GM12878 (cell line): ENCODE measurements around the gene TLCD3B. TPM values are rescaled to one million over a fixed set of nuclear protein-coding genes. Genes with fewer than 3 reads are reported as not detected.

ENCODE experiments used
- ATAC-seq: fragments of 200-7000 bp; cut with Tn5 transposase; 3 replicates; pipeline ENCODE4 v1.9.1; 2020; ENCODE audit warnings: mild to moderate bottlenecking, moderate library complexity
- BruUV-seq: library from RNA; stranded (reverse); fragments of 400-500 nt; replicated peaks from 2 replicates; lab custom pipeline; 2021; lab: Mats Ljungman, UMichigan
- CTCF ChIA-PET: fragments of 300-600 bp; sonication (Branson Sonifier 250); formaldehyde crosslinking; extraction: SDS; loops from one replicate; lab custom pipeline; 2021; ENCODE audit warnings: inconsistent platforms; lab: Yijun Ruan, JAX
- POLR2A ChIA-PET: fragments of 350-600 bp; formaldehyde crosslinking; extraction: SDS; loops from one replicate; lab custom pipeline; 2021; ENCODE audit warnings: inconsistent platforms; lab: Charles Lee
- RAD21 ChIA-PET: fragments of 300-600 bp; sonication (Branson Sonifier 250); formaldehyde crosslinking; loops from one replicate; lab custom pipeline; 2023; ENCODE audit warnings: antibody characterized with exemption; ENCODE audit not compliant: unreplicated experiment; lab: Charles Lee
- SMC1A ChIA-PET: fragments of 300-600 bp; sonication (Branson Sonifier 250); formaldehyde crosslinking; loops from one replicate; lab custom pipeline; 2023; ENCODE audit not compliant: unreplicated experiment, uncharacterized antibody; lab: Charles Lee
- DNase-seq: peaks from one replicate; pipeline ENCODE4 v3.0.0-alpha.2; 2011; ENCODE audit warnings: low read depth, low spot score
- FAIRE-seq: peaks from 3 replicates; lab custom pipeline; 2011; peaks lifted over from hg19 to GRCh38; lab: Jason Lieb, UNC
- H2AFZ ChIP-seq: 2 replicates; pipeline ENCODE4 v1.6.0; 2011; ENCODE audit warnings: low read depth, low read length, control low read depth; ENCODE audit not compliant: control insufficient read depth
- H3K27ac ChIP-seq: 2 replicates; pipeline ENCODE4 v1.5.1; 2011; ENCODE audit warnings: control low read depth; ENCODE audit not compliant: control insufficient read depth, insufficient read depth
- H3K27me3 ChIP-seq, 2 experiments: replicated peaks in 1 of 2; 2 replicates each; pipeline versions ENCODE4 v1.6.0 to v1.6.1; 2011; ENCODE audit warnings: low read length in 1 of 2; ENCODE audit not compliant: control insufficient read depth in 2 of 2, insufficient read depth in 2 of 2
- H3K36me3 ChIP-seq, 2 experiments: 2 replicates each; pipeline ENCODE4 v1.5.1; 2011; ENCODE audit warnings: low read length in 1 of 2; ENCODE audit not compliant: control insufficient read depth in 2 of 2, insufficient read depth in 2 of 2
- H3K4me1 ChIP-seq: 2 replicates; pipeline ENCODE4 v1.6.1; 2011; ENCODE audit warnings: mild to moderate bottlenecking, low read length, moderate library complexity, mixed read lengths; ENCODE audit not compliant: control insufficient read depth, insufficient read depth
- H3K4me2 ChIP-seq: 2 replicates; pipeline ENCODE4 v1.6.0; 2011; ENCODE audit warnings: control low read depth; ENCODE audit not compliant: control insufficient read depth, insufficient read depth
- H3K4me3 ChIP-seq: fragments of 200-600 bp; sonication (generic); 2 replicates; pipeline ENCODE4 v1.5.1; 2016
- H3K79me2 ChIP-seq: 2 replicates; pipeline ENCODE4 v1.6.0; 2011; ENCODE audit warnings: low read length; ENCODE audit not compliant: control insufficient read depth, insufficient read depth
- H3K9ac ChIP-seq: 2 replicates; pipeline ENCODE4 v1.8.0; 2011; ENCODE audit warnings: low read length, control low read depth, mixed read lengths; ENCODE audit not compliant: control insufficient read depth, insufficient read depth
- H3K9me3 ChIP-seq: replicated peaks from 3 replicates; pipeline ENCODE4 v1.5.1; 2011; ENCODE audit warnings: mild to moderate bottlenecking, low read length; ENCODE audit not compliant: control insufficient read depth, insufficient read depth
- H4K20me1 ChIP-seq: 2 replicates; pipeline ENCODE4 v1.6.0; 2011; ENCODE audit not compliant: control insufficient read depth, insufficient read depth
- E2F4 ChIP-seq: IDR thresholded peaks from 2 replicates; pipeline ENCODE4 v1.6.1; 2012; ENCODE audit warnings: low read depth, low read length, improper control_type of control experiment
- SMC3 ChIP-seq: IDR thresholded peaks from 2 replicates; pipeline ENCODE4 v1.6.1; 2011; ENCODE audit warnings: low read length, improper control_type of control experiment, borderline replicate concordance
- WGBS: methylation state at CpG from one replicate; pipeline ENCODE4 v1.1.6; 2016; ENCODE audit warnings: low lambda C conversion rate; ENCODE audit not compliant: insufficient replicate concordance, insufficient coverage; ENCODE audit errors: missing lambda C conversion rate; 5-methylcytosine and 5-hydroxymethylcytosine counted together
- in situ Hi-C: fragments of 300-500 bp; cut with MboI; formaldehyde crosslinking; loops from 9 replicates; pipeline ENCODE4 v1.14.3; 2018; ENCODE audit warnings: mixed read lengths
- intact Hi-C: fragments of 100-400 bp; cut with micrococcal nuclease; formaldehyde crosslinking; loops from one replicate; pipeline ENCODE4 v1.14.2; 2022; ENCODE audit not compliant: unreplicated experiment
- polyA plus RNA-seq, 11 experiments: library from polyadenylated mRNA; depleted of rRNA in 4 of 11; unstranded in 6 of 11; stranded (reverse) in 5 of 11; fragments of >200 nt; fragmentation: Nextera tagmentation in 4 of 11; fragmentation: Illumina TruSeq in 1 of 11; extraction: Ambion mirVana in 4 of 11; extraction: Trizol in 1 of 11; gene quantifications; 1 replicate in 1 of 11; 2 replicates in 10 of 11; pipeline versions ENCODE4 v1.2.1 to v1.2.3, GENCODE V29; 2011 to 2016; ENCODE audit warnings: inconsistent platforms in 2 of 11, missing spikeins in 2 of 11, low read depth in 1 of 11
- total RNA-seq, 4 experiments: library from RNA; depleted of rRNA in 3 of 4; stranded (reverse); fragments of >200 nt in 3 of 4; fragmentation: Illumina TruSeq in 1 of 4; extraction: Trizol in 1 of 4; gene quantifications; 2 replicates each; pipeline versions ENCODE4 v1.2.1 to v1.2.3, GENCODE V29; 2013 to 2021

Gene TLCD3B
- total and polyA plus RNA-seq, 10 of the 15 experiments (the other 5 are each of a cell fraction or from before 2014, with no cell fraction given): 0.05 to 0.51 (median 0.18) TPM; not detected in 4

GRCh38 chr16:30011714-30012504 lies 19.2 kb downstream of the TLCD3B start:
- in situ Hi-C loops: loop anchor here (25.0 kb wide), 1 partner anchor 900 kb away; no protein-coding TSS in a partner anchor
- H3K4me2 ChIP-seq: no peak overlapping the region
- H3K9me3 ChIP-seq: no peaks in the 10 kb centered on the region
- no peak overlapping the region for H2AFZ ChIP-seq
- no peak overlapping the region for H3K27ac ChIP-seq
- H3K36me3 ChIP-seq: no peaks in the 10 kb centered on the region
- no peaks in the 10 kb centered on the region for H3K4me1 ChIP-seq
- no peak overlapping the region for H3K4me3 ChIP-seq
- SMC1A ChIA-PET: no interaction called here
- no peak overlapping the region for H3K9ac ChIP-seq
- H3K27me3 ChIP-seq: peaks cover 3 to 7% of the 10 kb centered on the region in 2 experiments; a peak in 3 of 4 replicates
- WGBS: 39% methylated on average over 31 of the region's 31 CpGs
- no peak for FAIRE-seq
- BruUV-seq: no TSS peak
- no peaks in the 10 kb centered on the region for H4K20me1 ChIP-seq
- TF ChIP-seq E2F4 (no peak), SMC3 (no peak)
- TF ChIP-seq, all 136 proteins: peak for 0
- CTCF ChIA-PET: no interaction called here
- RAD21 ChIA-PET: interaction anchor here (0.6 kb wide), 2 partner anchors 159 to 164 kb away, joined by 3 to 4 read pairs; no protein-coding TSS in a partner anchor
- DNase-seq (no peak), ATAC-seq (no peak)
- POLR2A ChIA-PET: no interaction called here
- no peaks in the 10 kb centered on the region for H3K79me2 ChIP-seq
- intact Hi-C loops: no loop called here
